Middle frontal gyrus (tissue), 1 donor: Measurements from ENCODE around the gene SDK2.

ENCODE experiments used
- DNase-seq: peaks from one replicate; pipeline ENCODE4 v3.0.0-alpha.2; 2015; ENCODE audit warnings: low spot score; ENCODE audit errors: extremely low spot score

Gene SDK2

DNA sequence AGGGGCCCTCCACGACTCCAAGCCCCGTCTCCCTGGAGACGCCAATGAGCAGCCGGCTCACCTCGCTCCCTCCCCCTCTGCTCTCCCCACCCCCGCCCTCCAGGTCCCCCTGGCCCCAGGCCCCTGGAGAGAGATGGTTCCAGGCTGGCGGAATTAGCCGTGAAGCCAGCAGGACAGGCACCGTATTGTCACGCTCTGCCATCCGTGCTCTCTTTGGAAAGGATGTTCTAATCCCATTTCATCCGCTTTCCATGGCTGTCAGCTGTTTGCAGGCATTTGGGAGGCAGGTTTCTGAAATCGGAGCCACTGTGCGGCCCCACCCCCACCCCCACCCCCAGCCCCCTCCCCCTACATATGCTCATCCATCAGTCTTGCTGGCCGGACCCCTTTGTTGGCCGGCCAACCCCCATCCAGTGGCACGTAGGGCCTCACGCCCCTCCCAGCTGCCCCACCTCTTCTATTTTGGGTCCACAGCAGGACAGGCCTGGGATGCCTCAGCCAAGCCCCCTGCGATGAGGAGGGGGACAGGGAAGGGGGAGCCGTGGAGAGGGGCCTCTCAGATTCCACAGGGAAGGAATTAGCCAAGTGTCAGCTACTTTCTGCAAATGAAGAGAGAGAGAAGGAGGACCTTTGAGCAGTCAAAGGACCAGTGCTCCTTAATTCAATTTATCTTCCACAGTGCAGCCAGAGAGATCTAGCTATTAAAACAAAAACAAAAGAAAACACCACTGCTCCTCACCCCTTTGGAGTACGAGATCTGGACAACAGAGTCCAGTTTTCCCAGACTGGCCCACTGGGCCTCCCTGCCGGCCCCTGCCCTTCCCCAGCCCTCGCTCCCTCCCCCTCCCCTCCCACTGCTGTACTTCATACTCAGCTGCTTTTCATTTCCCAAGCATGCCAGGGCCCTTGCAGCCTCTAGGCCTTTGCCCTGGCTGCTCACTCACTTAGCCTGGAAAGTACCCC is 30.7 kb downstream of the SDK2 start:
- no peak for DNase-seq

DNA sequence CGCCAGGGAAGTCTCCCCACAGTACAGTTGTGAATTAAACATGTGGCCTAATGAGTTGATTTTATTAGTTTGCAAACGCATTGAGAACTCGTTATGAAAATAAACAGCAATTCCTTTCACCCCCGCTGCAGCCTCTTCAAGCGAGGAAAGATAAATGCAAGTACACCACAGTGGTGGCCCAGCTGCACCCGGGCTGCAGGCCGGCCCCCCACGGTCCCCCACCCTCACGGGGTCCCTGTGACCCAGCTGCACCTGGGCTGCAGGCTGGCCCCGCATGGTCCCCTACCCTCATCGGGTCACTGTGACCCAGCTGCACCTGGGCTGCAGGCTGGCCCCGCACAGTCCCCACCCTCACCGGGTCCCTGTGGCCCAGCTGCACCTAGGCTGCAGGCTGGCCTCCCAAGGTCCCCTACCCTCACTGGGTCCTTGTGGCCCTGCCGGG is 32.2 kb downstream of the SDK2 start:
- no peak for DNase-seq

DNA sequence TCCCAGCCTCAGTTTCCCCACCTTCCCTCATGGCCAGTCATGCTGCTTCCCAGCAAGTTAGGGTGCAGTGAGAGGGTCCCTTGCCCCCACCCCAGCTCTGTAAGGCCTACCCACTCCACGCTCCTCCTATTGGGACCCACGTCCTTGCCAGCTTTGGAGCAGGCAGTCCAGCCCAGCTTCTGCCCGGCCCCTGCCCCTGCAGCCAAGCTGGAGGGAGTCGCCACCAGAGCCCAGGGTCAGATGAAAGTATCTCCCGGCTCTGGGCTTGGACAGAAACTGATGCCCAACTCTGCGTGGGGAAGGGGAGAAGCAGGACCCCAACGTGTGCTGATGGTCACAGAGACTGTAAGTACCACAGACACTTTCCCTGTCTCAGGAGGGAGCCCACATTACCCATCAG is 32.6 kb downstream of the SDK2 start:
- no peak for DNase-seq

DNA sequence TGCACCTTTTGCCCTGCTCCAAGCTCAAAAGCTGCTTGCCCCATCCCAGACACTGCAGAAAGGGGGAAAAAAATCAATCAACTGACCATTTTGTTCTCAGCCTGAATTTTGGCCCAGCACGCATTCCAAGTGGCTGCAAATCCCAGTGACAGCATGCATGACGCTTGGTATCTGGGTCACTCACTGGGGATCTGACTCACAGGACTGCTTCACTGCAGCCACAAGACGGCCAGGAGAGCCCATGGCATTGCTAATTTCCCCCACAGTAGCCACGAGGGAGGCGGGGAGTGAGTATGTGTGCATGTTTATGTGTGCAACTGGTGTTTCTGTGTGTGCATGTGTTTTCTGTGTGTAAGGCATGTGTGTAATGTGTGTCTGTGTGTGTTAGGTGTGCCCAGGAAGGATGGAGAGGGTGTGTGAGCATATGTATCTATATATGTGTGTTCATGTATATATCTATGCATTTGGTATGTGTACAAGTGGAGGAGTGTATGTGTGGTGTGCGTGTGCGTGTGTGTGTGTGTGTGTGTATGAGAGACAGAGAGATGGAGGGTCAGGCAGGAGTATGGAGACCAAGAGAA is 33.8 kb downstream of the SDK2 start:
- no peak for DNase-seq

DNA sequence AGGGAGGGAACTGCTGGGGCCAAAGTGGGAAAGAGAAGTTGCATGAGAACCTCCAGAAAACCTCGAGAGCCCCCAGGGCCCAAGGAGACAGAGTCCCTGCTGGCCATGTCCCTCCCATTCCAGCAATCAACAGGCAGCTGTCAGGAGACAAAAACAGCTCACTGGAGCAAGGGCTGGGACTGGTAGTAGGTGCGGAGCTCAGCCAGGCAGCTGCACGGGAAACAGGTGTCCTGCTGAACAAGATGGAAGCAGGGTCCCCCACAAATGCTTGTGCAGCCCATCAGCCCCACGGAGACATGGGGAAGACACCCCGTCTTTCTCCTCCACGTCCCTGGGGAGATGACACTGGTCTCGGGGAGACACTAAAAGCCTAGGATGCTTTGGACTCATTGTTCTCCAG is 34.5 kb downstream of the SDK2 start:
- DNase-seq, result no peak

DNA sequence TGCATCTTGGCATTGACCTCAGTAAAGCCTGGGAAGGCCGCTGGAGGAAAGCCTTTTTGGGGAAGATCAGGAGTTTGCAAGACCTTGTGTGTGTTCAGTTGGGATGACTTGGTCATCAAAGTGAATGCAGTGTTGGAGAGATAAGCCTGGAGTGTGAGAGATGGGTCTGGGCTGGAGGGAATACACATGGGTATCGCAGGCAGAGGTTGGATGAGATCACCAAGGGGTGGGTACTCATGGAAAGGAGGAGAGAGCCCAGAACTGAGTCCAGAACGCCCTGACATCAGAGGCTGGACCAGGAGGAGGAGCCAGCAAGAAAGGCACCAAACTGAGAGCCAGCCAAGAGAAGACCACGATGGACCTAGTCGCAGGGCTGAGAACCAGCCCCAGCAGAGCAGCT is 35.2 kb downstream of the SDK2 start:
- no peak for DNase-seq

DNA sequence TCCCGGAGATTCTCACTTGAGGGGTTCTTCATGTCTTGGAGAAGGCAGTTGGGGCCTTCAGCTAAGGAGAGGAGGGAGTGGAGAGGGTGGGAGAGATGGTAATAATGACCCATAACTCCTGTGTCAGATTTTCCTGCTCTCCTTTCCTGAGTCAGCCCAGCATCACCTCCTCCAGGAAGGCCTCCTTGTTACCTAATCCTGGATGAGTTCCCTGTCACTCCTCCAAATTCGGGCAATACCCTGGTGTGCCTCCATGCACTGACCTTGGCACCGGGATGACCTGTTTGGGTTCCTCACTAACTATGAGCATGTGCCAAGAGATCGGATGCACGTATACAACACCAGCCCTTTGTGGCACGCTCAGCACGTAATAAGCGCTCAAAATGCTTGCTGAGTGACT is 38.8 kb downstream of the SDK2 start:
- no peak for DNase-seq

DNA sequence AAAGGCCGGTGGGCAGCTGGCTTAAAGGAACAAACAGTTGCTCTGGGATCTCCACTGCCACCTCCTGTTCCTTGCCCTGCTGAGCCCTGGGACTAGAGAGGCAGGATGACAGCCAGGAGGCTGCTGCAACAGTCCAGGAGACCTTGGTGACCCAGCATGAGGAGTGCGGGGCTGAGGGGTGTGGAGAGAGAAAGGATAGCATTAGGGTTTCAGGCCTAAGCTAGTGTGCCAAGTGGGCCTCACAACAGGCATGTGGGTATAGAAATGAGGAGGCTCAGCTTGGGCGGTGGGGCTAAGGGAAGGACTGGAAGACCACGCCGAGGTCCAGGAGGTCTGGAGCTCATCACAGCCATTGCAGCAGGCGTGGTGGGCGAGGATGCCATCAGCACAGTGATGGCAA is 39.8 kb downstream of the SDK2 start:
- DNase-seq, result no peak

DNA sequence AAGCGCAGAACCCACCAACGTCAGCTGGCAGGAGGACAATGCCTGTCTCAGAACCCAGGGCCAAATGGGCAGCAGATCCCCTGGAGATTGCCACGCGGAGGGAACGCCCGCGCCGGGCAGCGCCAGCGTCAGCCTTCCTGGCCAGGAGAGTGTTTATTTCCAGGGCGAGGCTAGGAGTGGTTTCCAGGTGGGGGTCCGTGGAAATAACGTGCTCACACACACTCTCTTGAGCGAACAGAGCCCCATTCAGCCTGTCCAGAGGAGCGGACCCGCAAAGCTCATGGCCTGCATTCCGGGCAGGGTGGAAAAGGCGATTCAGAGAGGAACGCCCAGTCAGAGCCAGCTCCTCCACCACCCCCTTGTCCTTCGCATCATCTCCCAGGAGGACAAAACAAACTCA is 40.3 kb downstream of the SDK2 start:
- DNase-seq, result no peak

DNA sequence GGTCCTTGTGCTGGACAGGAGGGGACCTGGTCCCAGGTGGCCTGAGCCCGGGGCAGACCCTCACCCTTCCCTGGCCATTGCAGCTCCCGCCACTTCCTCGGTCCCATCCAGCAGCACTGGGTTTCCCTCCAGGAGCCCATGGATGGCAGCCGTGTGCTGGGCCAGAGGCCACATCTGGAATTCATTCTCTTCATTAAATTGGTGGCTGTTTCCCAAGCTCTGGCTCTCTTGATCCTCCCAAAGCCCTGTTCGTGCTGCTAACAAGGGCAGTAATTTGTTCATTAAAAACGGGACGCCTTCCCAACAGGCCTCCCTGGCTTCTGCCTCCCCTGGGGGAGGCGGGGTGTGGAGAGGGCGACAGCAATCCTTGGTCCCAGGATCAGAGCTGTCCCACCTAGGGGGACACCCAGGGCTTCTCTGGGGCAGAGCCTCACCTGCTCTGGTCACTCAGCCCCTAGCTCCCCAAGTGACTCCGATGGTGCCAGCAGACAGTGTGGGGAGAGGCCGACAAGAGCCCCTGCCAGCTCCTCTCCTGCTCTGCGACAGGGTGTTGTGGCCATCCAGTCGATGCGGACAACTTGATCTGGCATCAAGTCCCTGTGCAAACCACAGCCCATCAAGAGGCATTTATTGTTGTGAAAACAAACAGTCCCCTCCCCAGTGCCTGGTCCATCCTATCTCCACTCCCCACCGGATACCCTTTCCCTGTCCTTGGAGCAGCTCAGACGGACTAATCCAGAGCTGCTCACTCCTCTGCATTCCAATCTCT is 44.0 kb downstream of the SDK2 start:
- no peak for DNase-seq

DNA sequence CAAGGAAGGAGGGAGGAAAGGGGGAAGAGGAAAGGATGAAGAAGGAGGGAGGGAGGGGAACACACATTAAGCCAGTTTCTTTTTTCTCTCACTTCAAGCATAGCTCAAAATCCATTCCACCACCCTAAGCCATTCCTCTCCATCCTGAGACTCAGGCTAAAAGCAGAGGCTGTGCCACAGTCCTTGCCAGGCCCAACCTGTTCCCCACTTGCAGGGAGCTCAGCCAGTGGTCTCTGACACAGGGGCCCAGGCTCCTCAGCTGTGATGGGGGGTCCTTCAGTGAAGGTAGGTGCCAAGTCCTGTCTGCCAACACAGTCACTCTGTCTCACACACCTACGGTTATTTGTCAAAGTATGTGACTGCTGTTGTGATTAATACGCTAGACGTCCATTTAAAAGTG is 44.6 kb downstream of the SDK2 start:
- DNase-seq, result no peak

DNA sequence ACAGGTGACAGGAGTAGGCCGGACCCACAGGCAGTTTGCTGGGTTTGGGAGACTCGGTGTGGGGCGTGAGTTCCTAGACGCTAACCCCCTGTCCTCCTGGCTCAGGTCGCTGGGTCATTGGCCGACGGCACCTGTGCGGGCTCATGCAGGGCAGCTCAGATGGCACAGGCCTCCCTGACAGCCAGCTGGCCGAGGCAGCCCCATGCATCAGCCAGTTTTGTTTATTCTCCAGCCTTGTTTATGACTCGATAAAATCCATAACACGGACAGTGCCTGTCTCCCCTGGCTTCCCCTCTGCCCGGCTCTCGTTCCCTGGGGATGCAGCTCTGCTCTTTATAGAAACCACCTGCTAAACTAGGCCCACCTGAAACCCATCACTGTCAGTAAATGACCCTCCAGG is 46.0 kb downstream of the SDK2 start:
- DNase-seq, result no peak

DNA sequence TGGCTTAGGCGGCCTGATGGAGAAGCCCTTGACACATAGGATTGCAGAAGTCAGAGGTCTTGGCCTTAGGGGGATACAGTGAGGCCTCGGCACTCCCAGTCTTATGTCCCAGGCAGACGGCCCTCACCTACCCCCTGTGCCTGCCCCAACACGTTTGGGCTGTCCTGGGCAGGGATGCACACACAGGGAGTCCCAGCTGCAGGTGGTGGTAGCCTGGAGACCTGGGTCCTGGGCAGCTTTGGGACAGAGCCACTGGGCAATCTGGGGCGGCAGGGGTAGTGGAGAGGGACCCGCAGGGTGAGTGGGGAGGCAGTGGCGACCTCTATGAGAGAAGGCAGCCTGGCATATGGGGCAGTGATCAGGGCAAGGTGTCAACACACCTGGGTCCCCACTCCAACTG is 48.3 kb downstream of the SDK2 start:
- DNase-seq, result no peak

DNA sequence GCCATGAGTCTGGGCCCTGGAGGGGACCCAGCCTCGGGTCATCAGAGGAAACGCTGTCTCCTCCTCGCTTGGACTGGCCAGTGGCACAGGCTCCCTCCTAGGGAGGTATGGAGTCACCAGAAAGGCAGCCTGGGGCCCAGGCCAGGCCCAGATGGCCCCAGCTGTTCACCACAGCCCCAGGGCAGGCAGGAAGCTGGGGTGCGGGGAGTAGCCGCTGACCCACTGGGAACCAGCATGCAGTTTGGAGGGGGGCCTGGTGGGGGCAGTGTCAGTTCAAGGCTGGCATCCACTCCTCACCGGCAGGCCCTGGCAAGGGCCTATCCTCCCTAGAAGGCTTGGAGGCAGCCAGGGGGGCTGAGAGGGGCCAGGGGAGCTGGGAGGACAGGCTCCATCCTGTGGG is 48.8 kb downstream of the SDK2 start:
- no peak for DNase-seq

DNA sequence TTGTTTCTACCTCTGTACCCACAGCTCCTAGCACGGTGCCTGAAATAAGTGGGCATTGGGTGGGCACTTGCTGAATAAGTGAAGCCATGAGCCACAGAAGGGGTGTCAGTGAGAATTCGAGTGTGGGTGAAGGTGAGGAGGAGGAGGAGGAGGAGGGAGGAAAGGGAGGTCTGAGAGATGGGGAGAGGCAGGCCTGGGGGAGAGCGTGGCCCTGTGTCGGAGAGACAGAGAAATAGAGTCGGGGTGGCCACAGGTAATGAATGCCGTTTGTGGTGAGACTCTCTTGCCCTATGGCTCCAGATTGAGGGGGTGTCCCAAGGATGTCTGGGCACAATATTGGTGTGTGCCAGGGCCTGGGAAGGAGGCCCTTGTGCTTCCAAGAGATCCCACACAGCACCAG is 49.2 kb downstream of the SDK2 start:
- no peak for DNase-seq

DNA sequence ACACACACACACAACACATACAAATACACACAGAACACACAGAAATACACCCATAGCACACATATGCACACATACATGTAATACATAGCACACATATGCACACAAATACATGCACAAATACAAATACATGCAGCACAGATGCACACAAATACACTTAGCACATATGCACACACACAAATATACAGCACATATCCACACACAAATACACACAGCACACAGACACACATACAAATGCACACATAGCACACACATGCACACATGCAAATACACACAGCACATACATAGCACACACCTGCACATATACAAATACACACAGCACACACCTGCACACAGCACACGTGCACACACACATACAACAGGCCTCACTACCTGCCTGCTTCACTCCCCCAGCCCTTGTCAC is 49.6 kb downstream of the SDK2 start:
- DNase-seq, result no peak

DNA sequence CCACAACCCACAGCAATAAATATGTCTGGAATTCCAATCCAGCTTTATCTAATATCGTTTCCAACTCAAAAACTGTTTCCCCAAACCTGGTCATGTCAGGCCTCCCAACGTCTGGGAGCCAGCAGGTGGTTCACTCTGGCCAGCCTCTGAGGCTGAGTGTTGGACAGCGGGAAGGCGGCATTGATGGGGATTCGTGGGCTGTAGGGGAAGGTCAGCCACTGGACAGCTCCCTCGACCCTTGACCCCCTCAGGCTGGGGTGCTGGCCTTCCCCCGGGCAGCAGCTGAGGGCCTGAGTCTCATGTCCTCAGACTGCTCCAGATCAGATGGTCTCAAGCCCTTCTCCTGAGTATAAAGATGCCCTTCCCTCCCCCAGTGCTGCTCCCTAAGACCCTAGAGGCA is 50.2 kb downstream of the SDK2 start:
- DNase-seq, result no peak

DNA sequence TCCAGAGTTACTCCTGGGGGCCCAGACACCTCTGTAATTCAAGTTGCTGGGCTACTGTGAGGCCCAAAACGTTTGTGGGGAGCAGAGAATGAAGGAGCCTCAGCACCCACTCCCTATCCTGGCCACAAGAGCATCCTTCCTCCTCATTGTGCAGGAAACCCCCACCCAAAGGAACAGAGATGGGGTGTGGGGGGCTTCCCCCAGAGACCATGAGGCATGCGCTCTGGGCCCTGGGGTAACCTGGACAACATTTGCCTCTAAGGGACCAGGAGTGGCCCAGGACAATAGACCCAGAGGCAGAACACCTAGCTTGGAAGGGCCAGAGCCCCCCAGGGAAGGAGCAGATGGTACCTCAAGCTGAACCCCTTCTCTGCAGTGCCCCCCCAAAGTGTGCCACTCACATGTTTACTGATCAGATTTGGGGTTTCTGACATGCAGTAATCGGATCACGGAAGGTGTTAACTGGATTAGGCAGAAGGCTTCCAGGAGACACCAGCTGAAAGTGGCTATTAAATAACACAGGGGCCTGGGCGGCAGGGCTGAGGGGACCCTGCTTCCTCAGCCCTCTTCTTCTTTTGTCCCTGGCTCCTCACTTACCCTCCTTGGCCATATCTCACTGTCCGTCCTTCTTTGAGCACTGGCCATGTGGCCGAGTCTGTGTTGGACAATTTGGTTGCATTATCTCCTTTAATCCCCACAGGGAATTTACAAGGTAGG is 50.8 kb downstream of the SDK2 start:
- DNase-seq, result no peak

DNA sequence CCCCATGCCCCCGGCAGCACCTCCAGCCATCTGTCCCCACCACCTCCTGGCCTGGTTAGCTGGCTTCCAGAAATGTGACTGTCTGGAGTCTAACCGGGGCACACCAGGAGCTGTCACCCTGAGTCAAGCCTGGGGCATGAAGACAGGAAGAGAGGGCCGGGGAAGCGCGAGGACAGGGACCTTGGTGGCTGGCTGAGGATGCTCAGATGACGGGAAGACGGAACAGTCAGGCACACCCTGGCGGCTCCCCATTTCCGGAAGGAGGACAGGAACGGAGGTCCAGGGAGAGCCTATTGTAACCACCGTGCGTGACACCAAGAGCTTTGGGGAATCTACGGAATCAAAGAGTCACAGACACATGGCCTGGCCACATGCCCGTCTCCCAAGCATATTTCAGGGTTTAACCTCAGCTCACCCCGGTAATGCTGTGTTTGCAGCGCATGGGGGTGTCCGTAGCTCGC is 51.7 kb downstream of the SDK2 start:
- DNase-seq, result no peak

DNA sequence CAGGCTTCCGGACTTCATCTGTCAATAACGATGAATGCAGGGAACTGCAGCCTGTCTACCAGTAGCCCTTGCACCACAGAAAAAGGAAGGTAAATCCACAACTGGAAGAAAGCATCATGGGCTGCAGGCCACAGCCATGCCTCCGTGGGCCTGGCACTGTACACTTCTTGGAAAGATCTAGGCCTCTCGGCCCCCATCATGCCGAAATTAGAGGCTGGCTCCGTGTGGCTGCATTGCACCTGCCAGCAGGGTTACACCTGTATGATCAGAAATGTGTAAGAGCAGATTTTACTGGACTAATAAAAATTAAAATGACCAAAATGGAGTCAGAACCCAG is 52.2 kb downstream of the SDK2 start:
- no peak for DNase-seq

DNA sequence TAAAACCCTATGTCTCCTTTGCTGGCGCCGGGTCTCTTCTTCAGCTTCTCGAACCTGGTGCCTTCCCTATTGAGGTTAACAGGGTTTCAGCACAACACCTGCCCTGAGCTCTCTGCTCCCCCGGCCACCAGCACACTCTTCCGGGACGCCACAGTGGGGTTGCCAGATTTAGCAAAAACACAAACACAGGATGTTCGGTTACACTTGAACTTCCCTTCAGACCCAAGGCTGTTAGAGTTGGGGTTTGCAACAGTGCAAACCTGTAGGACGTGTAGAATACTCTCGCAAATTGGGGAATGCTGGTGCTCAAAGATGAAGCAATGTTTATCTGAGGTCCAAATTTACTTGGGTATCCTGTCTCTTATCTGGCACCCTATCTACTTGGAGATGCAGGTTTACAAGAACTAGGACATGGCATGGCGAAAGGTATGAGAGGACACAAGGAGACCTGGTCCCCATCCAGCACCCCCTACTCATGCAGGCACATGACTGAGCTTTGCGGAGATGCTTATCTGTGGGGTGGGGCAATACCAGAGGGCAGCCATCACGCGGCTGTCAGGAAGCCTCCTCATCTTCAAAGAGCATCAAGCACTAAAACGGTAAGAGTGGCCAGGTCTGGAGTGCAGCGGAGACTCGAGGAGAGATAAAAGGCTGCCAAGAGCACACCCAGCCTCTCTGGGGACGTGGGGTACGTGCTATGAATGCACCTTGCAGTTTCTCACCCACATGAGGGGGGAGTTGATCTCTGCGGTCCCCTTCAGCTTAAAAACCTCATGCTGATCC is 52.8 kb downstream of the SDK2 start:
- no peak for DNase-seq
